Vagina (tissue), 2 donors: Measurements from ENCODE around the gene CADPS.

ENCODE experiments used
- CTCF ChIP-seq, 3 experiments: fragments of 450-650 bp in 2 of 3; fragments of 200-600 bp in 1 of 3; sonication (generic) in 1 of 3; IDR thresholded peaks; one replicate each; pipeline ENCODE4 v1.5.1; 2017 to 2019; ENCODE audit warnings: antibody characterized with exemption in 3 of 3, mild to moderate bottlenecking in 2 of 3, moderate library complexity in 2 of 3
- POLR2A ChIP-seq, 2 donors: fragments of 450-650 bp; IDR thresholded peaks; one replicate each; pipeline ENCODE4 v1.6.1; 2017; ENCODE audit warnings: antibody characterized with exemption in 2 of 2, mild to moderate bottlenecking in 2 of 2, moderate library complexity in 2 of 2

- no peak for TF ChIP-seq CTCF (IDR thresholded peaks at IDR 0.05)
- no peak for TF ChIP-seq POLR2A (IDR thresholded peaks at IDR 0.05)
Measured at GRCh38 chr3:62727981-62728380, 147.2 kb downstream of the CADPS start.
